Keratinocyte (primary cell): ENCODE measurements around the gene TXNRD2.

Experiments used
- EZH2 ChIP-seq: IDR thresholded peaks from one replicate; pipeline ENCODE4 v1.6.1; 2012; ENCODE audit warnings: inconsistent platforms, mild to moderate bottlenecking, low read length, moderate library complexity
- TF ChIP-seq, protein P1 (sequence below), 3 experiments: IDR thresholded peaks in 1 of 3; conservative IDR thresholded peaks in 1 of 3; optimal IDR thresholded peaks in 1 of 3; 2 replicates in 2 of 3; 3 replicates in 1 of 3; pipeline versions ENCODE3 to v1.5.1; 2011; ENCODE audit warnings: low read length in 3 of 3, mild to moderate bottlenecking in 3 of 3, moderate library complexity in 2 of 3, control low read depth in 1 of 3, inconsistent platforms in 1 of 3; ENCODE audit not compliant: insufficient read depth in 2 of 3; ENCODE audit errors: extremely low read depth in 1 of 3

DNA sequence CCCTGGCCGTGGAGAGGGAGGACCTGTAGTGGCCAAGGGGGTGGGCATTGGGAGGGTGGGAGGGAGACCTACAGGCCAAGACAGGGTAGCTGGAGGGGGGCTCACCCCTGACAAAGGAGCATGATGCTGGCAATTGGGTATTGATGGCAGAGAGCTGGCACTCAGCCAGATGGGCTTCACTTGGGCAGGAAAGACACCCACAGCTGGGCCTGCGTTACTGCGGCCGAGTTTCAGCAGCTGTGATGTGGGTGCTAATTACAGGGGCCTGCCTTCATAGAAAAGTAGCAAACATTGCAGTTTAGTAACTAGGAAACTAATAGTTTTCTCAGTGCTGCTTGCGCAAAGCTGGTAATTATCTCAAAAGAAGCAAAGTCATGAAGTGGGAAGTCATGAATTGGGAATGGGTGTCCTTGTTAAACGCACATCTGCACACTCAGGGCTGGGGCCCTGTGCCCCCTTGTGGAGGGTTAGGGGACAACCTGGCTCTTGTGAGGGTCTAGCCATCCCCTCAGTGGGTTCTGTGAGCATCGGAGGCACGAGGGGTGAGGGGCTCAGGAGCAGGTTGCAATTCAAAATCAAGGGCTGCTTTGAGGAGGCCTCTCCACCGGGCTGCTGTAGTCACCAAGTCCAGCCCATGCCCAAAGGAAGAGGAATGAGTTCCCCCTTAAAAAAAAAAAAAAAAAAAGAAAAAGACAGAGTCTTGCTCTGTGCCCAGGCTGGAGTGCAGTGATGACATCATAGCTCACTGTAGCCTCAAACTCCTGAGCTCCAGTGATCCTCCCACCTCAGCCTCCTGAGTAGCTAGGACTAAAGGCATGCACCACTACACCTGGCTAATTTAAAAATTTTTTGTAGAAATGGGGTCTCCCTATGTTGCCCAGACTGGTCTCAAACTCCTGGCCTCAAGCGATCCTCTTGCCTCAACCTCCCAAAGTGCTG is 24.4 kb upstream of the TXNRD2 start:
- TF ChIP-seq, protein P1, sequence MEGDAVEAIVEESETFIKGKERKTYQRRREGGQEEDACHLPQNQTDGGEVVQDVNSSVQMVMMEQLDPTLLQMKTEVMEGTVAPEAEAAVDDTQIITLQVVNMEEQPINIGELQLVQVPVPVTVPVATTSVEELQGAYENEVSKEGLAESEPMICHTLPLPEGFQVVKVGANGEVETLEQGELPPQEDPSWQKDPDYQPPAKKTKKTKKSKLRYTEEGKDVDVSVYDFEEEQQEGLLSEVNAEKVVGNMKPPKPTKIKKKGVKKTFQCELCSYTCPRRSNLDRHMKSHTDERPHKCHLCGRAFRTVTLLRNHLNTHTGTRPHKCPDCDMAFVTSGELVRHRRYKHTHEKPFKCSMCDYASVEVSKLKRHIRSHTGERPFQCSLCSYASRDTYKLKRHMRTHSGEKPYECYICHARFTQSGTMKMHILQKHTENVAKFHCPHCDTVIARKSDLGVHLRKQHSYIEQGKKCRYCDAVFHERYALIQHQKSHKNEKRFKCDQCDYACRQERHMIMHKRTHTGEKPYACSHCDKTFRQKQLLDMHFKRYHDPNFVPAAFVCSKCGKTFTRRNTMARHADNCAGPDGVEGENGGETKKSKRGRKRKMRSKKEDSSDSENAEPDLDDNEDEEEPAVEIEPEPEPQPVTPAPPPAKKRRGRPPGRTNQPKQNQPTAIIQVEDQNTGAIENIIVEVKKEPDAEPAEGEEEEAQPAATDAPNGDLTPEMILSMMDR (optimal IDR thresholded peaks at IDR 0.05 in 1 of 3, IDR thresholded peaks at IDR 0.05 in 1 of 3, conservative IDR thresholded peaks at IDR 0.05 in 1 of 3; ENCODE audit: extremely low read depth in 1 of 3, insufficient read depth in 2 of 3, low read length in 3 of 3), result peak; percentile 31 to 39 (median 36)
- TF ChIP-seq EZH2, result no peak
